Smooth muscle cell (in vitro differentiated cells): Measurements from ENCODE around the gene VPS8. TPM values are rescaled to one million over a fixed set of nuclear protein-coding genes. Genes with fewer than 3 reads are reported as not detected.
A peak's percentile ranks its signal among the peaks of the same experiment; 100 is the strongest.

Source experiments
- DNase-seq: peaks from one replicate; lab custom pipeline; 2025; ENCODE audit not compliant: unreplicated experiment; lab: John Stamatoyannopoulos, UW
- H2AFZ ChIP-seq: fragments of 200-600 bp; sonication (generic); 2 replicates; pipeline ENCODE4 v1.6.0; 2016; ENCODE audit warnings: antibody characterized with exemption, low read depth, mild to moderate bottlenecking
- H3F3A ChIP-seq: fragments of 200-600 bp; sonication (generic); 2 replicates; pipeline ENCODE4 v1.6.0; 2017; ENCODE audit warnings: antibody characterized with exemption, low read depth
- H3K27ac ChIP-seq: fragments of 200-600 bp; sonication (generic); 2 replicates; pipeline ENCODE4 v1.5.1; 2016; ENCODE audit warnings: low read depth, mild to moderate bottlenecking
- H3K27me3 ChIP-seq: fragments of 200-600 bp; sonication (generic); 2 replicates; pipeline ENCODE4 v1.6.1; 2016; ENCODE audit warnings: low read depth, mild to moderate bottlenecking
- H3K36me3 ChIP-seq: fragments of 200-600 bp; sonication (generic); 2 replicates; pipeline ENCODE4 v1.5.1; 2016; ENCODE audit warnings: low read depth
- H3K4me1 ChIP-seq: fragments of 200-600 bp; sonication (generic); 2 replicates; pipeline ENCODE4 v1.5.1; 2016; ENCODE audit warnings: low read depth
- H3K4me2 ChIP-seq: fragments of 200-600 bp; sonication (generic); 2 replicates; pipeline ENCODE4 v1.6.0; 2016; ENCODE audit warnings: mild to moderate bottlenecking
- H3K4me3 ChIP-seq: fragments of 200-600 bp; sonication (generic); 2 replicates; pipeline ENCODE4 v1.5.1; 2016; ENCODE audit warnings: mild to moderate bottlenecking
- H3K79me2 ChIP-seq: fragments of 200-600 bp; sonication (generic); 2 replicates; pipeline ENCODE4 v1.6.0; 2016; ENCODE audit warnings: low read depth, mild to moderate bottlenecking
- H3K9ac ChIP-seq: fragments of 200-600 bp; sonication (generic); 2 replicates; pipeline ENCODE4 v1.6.0; 2016; ENCODE audit warnings: low read depth
- H3K9me3 ChIP-seq: fragments of 200-600 bp; sonication (generic); replicated peaks from 2 replicates; pipeline ENCODE4 v1.5.1; 2016; ENCODE audit warnings: low read depth
- H4K20me1 ChIP-seq: fragments of 200-600 bp; sonication (generic); 2 replicates; pipeline ENCODE4 v1.6.0; 2016; ENCODE audit warnings: low read depth
- WGBS: methylation state at CpG from one replicate; pipeline ENCODE4 v1.1.7; 2016; ENCODE audit warnings: low lambda C conversion rate; 5-methylcytosine and 5-hydroxymethylcytosine counted together
- polyA plus RNA-seq: library from polyadenylated mRNA; unstranded; fragments of >200 nt; fragmentation: Nextera tagmentation; extraction: Ambion mirVana; gene quantifications from 2 replicates; pipeline ENCODE4 v1.2.1, GENCODE V29; 2016
- total RNA-seq: library from RNA; depleted of rRNA; stranded (reverse); fragments of >200 nt; gene quantifications from 2 replicates; pipeline ENCODE4 v1.2.3, GENCODE V29; 2014
- TF ChIP-seq, protein P1 (sequence below): fragments of 200-600 bp; sonication (generic); IDR thresholded peaks from 2 replicates; pipeline ENCODE4 v1.5.1; 2017; ENCODE audit warnings: borderline replicate concordance, mild to moderate bottlenecking, antibody characterized with exemption; ENCODE audit not compliant: insufficient read depth, poor library complexity, severe bottlenecking

VPS8 gene
- total and polyA plus RNA-seq, 2 experiments from 2014 or later: 16.1 to 53.9 TPM

DNA sequence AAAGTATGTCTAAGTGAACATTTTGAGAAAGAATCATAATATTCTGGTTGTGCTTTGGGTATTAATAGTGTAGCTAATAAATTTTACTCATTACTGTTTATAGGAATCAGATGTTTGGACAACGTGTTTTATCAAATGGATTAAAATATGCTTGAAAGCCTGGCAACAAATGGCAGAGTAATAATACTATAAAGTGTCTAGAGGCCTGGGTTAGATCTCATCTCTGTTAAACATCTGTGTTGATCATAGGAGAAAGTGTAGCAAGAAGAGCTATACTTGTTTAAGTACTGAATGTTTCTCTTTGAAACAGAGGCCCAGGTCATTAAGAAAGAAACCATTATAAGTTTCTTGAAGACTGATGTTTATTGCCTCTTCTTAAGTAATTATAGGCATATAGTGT, 30.5 kb downstream of the VPS8 start:
- H4K20me1 ChIP-seq: peaks cover 5% of the 10 kb centered on the region
- 82% methylated on average over 1 of the region's 1 CpG for WGBS
- H3K27ac ChIP-seq: peak overlapping the region; percentile 8
- peaks cover 5% of the 10 kb centered on the region for H3K36me3 ChIP-seq
- no peak overlapping the region for H2AFZ ChIP-seq
- no peak overlapping the region for H3K4me2 ChIP-seq
- no peaks in the 10 kb centered on the region for H3K27me3 ChIP-seq
- TF ChIP-seq, protein P1, sequence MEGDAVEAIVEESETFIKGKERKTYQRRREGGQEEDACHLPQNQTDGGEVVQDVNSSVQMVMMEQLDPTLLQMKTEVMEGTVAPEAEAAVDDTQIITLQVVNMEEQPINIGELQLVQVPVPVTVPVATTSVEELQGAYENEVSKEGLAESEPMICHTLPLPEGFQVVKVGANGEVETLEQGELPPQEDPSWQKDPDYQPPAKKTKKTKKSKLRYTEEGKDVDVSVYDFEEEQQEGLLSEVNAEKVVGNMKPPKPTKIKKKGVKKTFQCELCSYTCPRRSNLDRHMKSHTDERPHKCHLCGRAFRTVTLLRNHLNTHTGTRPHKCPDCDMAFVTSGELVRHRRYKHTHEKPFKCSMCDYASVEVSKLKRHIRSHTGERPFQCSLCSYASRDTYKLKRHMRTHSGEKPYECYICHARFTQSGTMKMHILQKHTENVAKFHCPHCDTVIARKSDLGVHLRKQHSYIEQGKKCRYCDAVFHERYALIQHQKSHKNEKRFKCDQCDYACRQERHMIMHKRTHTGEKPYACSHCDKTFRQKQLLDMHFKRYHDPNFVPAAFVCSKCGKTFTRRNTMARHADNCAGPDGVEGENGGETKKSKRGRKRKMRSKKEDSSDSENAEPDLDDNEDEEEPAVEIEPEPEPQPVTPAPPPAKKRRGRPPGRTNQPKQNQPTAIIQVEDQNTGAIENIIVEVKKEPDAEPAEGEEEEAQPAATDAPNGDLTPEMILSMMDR: no peak
- H3K4me3 ChIP-seq: no peak overlapping the region
- no peak for DNase-seq
- H3K79me2 ChIP-seq: no peaks in the 10 kb centered on the region
- H3F3A ChIP-seq: peaks cover 6% of the 10 kb centered on the region
- peaks cover 5% of the 10 kb centered on the region for H3K4me1 ChIP-seq
- H3K9ac ChIP-seq: no peak overlapping the region
- H3K9me3 ChIP-seq: no peaks in the 10 kb centered on the region

DNA sequence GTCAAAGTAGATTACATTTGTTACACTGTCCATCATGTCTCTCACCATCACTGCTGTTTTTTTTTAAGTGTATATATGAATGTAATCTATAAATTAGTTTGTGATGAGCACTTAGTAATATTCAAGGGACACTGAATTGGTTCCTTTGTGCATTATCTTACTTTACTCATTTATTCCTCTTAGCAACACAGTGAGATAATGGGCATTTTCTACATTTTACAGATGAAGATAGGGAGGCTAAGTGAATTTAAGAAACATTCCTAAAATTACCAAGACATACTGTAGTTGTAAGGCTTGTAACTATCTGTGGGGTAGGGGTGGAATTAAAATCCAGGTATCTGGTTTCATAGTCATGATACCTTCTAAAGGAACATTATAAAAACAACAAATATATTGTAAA, 33.9 kb downstream of the VPS8 start:
- H3K9me3 ChIP-seq: no peaks in the 10 kb centered on the region
- DNase-seq: no peak
- H3K4me1 ChIP-seq: peaks cover 5% of the 10 kb centered on the region
- no peak overlapping the region for H3K4me3 ChIP-seq
- peaks cover 5% of the 10 kb centered on the region for H4K20me1 ChIP-seq
- H3K9ac ChIP-seq: no peak overlapping the region
- H3K27me3 ChIP-seq: no peaks in the 10 kb centered on the region
- no peaks in the 10 kb centered on the region for H3K36me3 ChIP-seq
- peaks cover 6% of the 10 kb centered on the region for H3F3A ChIP-seq
- TF ChIP-seq, protein P1: no peak
- no peak overlapping the region for H3K27ac ChIP-seq
- H2AFZ ChIP-seq: no peak overlapping the region
- no peak overlapping the region for H3K4me2 ChIP-seq
- H3K79me2 ChIP-seq: no peaks in the 10 kb centered on the region

DNA sequence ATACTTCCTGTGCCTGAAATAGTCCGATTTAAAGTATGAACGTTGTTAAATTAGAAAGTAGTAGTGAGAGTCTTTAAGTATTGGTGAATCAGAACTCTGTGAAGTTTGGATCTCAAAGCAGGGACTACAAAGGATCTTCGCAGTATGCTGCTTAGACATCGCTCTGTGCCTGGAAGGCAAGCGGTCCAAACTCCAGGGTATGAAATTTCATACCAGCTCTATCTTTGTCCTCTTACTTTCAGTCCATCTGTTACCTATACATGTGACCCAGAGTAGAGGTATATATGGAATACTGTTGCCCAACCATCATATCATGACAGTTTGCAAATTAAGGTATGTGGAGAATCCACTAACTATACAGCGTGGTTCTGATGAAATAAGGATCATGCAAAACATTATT, 34.5 kb downstream of the VPS8 start:
- no peak for DNase-seq
- Histone ChIP-seq H4K20me1 (peaks cover 5% of the 10 kb centered on the region), H3K4me2 (no peak overlapping the region), H3K4me1 (peaks cover 5% of the 10 kb centered on the region), H3K9ac (no peak overlapping the region), H3F3A (peaks cover 6% of the 10 kb centered on the region), H3K9me3 (no peaks in the 10 kb centered on the region), H3K4me3 (no peak overlapping the region), H3K79me2 (no peaks in the 10 kb centered on the region), H3K36me3 (no peaks in the 10 kb centered on the region), H3K27me3 (no peaks in the 10 kb centered on the region), H2AFZ (no peak overlapping the region), H3K27ac (no peak overlapping the region)
- TF ChIP-seq, protein P1: no peak
- WGBS: 96% methylated on average over 6 of the region's 6 CpGs

DNA sequence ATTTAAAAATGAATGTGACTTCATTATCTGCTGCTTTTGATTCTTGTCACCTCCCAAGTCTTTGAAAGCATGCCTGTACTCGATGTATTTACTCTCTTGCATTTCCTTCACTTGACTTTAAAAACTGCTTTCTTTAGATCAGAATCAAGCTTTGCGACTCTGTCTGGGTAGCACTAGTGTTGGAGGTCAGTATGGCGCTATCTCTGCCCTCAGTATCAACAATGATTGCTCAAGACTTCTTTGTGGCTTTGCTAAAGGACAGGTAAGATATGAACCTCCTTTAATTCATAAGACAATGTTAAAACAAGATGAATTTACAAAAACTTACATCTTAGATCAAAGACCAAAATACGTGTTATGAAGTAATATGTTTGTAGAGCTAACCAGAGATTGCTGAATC, 37.0 kb downstream of the VPS8 start:
- H3K27ac ChIP-seq: no peak overlapping the region
- no peaks in the 10 kb centered on the region for H3F3A ChIP-seq
- H3K36me3 ChIP-seq: peaks cover 2% of the 10 kb centered on the region
- no peaks in the 10 kb centered on the region for H3K4me1 ChIP-seq
- no peak overlapping the region for H3K9ac ChIP-seq
- no peak for DNase-seq
- H3K27me3 ChIP-seq: no peaks in the 10 kb centered on the region
- no peaks in the 10 kb centered on the region for H3K79me2 ChIP-seq
- WGBS: 93% methylated on average over 4 of the region's 4 CpGs
- H3K4me3 ChIP-seq: no peak overlapping the region
- TF ChIP-seq, protein P1: no peak
- peaks cover under 1% of the 10 kb centered on the region for H4K20me1 ChIP-seq
- H3K9me3 ChIP-seq: no peaks in the 10 kb centered on the region
- H2AFZ ChIP-seq: no peak overlapping the region
- no peak overlapping the region for H3K4me2 ChIP-seq
